PC-3 (cell line): ENCODE results near the gene KCTD17.

Experiments
- CTCF ChIP-seq: fragments of 300-600 bp; sonication (generic); conservative IDR thresholded peaks from 2 replicates; pipeline ENCODE4 v1.5.1; 2017; ENCODE audit warnings: antibody characterized with exemption, low read depth, mild to moderate bottlenecking, low read length
- EZH2 ChIP-seq: fragments of 300-600 bp; sonication (generic); IDR thresholded peaks from one replicate; pipeline ENCODE4 v1.6.1; 2017; ENCODE audit warnings: antibody characterized with exemption, mild to moderate bottlenecking, low read length; ENCODE audit not compliant: unreplicated experiment

DNA sequence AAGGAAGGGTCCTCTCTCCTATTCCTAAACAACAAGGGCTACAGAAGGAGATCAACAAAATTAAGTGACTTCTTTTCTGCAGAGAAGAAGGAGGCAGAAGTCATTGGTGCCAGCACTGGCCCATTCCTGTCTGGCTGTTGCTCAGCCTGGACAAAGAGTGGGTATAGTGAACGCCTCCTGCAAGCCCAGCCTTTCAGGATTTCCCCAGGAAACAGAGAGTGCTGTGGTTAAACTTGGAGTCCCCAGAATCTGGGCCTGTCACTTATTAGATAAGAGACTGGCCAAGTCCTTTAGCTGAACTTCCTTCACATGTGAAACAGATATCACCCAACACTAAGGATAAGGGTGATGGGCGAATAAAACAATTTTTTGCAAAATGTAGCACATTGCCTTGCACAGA lies 43.2 kb upstream of the KCTD17 start:
- TF ChIP-seq CTCF, result no peak
- no peak for TF ChIP-seq EZH2
